Stimulated activated CD4-positive, alpha-beta T cell treated with anti-CD3 and anti-CD28 coated beads, Interleukin-15, amount 100 ng/mL, for 24 hours (primary cell): ENCODE data around the gene PKDREJ.
"Not testable (repeated sequence)": the region's sequence is repeated elsewhere in the genome, so short reads cannot be mapped to it uniquely, and the experiment has no call there.

Source experiments
- DNase-seq: peaks from one replicate; pipeline ENCODE4 v3.0.0-alpha.2; 2020

The PKDREJ gene

GRCh38 chr22:46265627-46266026 lies 2.5 kb upstream of the PKDREJ start:
- DNase-seq = not testable (repeated sequence)

- not testable (repeated sequence) for DNase-seq
Measured at GRCh38 chr22:46264520-46264919, 1.4 kb upstream of the PKDREJ start.

GRCh38 chr22:46262449-46263215 lies 511 bp downstream of the PKDREJ start:
- DNase-seq = peak; percentile 60

- DNase-seq = no peak
Measured at GRCh38 chr22:46260038-46260437, 3.1 kb downstream of the PKDREJ start.

- no peak for DNase-seq
Measured at GRCh38 chr22:46259374-46259773, 3.8 kb downstream of the PKDREJ start.

- DNase-seq = no peak
Measured at GRCh38 chr22:46256358-46256958, 6.7 kb downstream of the PKDREJ start.

GRCh38 chr22:46251816-46252380 lies 11.2 kb downstream of the PKDREJ start:
- DNase-seq = no peak

GRCh38 chr22:46251266-46251665 lies 11.9 kb downstream of the PKDREJ start:
- DNase-seq = no peak

GRCh38 chr22:46250783-46251125 lies 12.4 kb downstream of the PKDREJ start:
- DNase-seq = peak; percentile 27

- DNase-seq = peak; percentile 95
Measured at GRCh38 chr22:46250035-46250782, 12.9 kb downstream of the PKDREJ start, which contains the start of gene CDPF1. Gene CDPF1 (minus strand): TSS chr22:46250293. CDS start chr22:46248284, 2,009 bp downstream.

- no peak for DNase-seq
Measured at GRCh38 chr22:46247443-46247975, 15.6 kb downstream of the PKDREJ start.

- DNase-seq = no peak
Measured at GRCh38 chr22:46246178-46246577, 17.0 kb downstream of the PKDREJ start.

- no peak for DNase-seq
Measured at GRCh38 chr22:46245511-46245910, 17.6 kb downstream of the PKDREJ start.

- DNase-seq = no peak
Measured at GRCh38 chr22:46244771-46245170, 18.4 kb downstream of the PKDREJ start.

GRCh38 chr22:46242076-46242475 lies 21.1 kb downstream of the PKDREJ start:
- DNase-seq = no peak

- DNase-seq = no peak
Measured at GRCh38 chr22:46241396-46242007, 21.6 kb downstream of the PKDREJ start.

- no peak for DNase-seq
Measured at GRCh38 chr22:46240907-46241306, 22.2 kb downstream of the PKDREJ start.

GRCh38 chr22:46240506-46240905 lies 22.6 kb downstream of the PKDREJ start:
- DNase-seq = no peak

GRCh38 chr22:46240073-46240472 lies 23.1 kb downstream of the PKDREJ start:
- no peak for DNase-seq

- no peak for DNase-seq
Measured at GRCh38 chr22:46239261-46240048, 23.7 kb downstream of the PKDREJ start.

GRCh38 chr22:46238541-46238940 lies 24.6 kb downstream of the PKDREJ start:
- no peak for DNase-seq
